Measurements from ENCODE around the gene KLHL3.

Gene KLHL3

DNA sequence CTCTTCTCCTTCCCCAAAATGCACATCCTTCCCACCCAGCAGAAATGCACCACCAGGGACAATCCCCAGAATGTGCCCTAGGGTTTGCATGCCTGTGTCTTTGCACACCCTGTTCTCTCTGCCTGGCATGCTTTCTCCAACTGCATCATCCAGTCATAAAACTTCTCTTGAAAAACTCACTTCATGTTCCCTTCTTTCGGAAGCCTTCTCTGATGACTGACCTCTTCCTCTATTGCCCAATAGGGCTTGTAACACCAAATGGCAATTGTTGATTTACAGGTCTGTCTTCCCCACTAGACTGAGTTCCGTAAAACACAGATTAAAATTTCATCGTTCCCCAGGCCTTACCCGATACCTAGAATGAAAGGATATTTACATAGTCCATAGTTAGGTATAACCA, 153.7 kb downstream of the KLHL3 start:
- DNase-seq (ENCODE audit: low read depth, low spot score) = no peak

DNA sequence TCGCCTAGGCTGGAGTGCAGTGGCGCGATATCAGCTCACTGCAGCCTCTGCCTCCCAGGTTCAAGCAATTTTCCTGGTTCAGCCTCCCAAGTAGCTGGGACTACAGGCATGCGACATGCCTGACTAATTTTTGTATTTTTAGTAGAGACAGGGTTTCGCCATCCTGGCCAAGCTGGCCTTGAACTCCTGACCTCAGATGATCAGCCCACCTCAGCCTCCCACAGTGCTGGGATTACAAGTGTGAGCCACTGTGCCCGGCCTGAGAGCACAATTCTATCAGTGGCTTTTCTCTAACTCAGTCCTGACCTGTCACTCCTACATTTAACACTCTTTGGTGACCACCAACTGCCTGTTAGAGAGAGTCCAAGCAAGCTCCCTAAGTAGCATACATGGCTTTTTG, 154.1 kb downstream of the KLHL3 start:
- no peak for DNase-seq (ENCODE audit: low read depth, low spot score)

DNA sequence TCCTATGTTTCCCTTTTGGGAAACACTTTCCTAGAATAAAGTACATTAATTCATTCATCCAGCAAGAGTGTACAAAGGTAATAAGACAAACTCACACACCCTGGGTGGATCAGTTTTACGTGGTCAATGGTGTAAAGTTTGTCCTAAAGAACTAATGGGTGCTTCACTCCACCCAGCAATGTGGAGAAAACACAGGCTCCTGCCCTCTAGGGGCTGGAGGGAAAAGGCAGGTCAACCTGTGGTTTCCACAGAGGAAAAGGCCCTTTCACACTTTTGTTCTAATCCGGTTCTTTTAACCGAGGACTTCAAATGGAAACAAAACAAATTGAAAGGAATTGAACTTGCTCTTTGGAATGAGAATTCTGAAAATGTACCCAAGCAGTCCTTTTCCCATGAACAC, 155.9 kb downstream of the KLHL3 start:
- no peak for DNase-seq (ENCODE audit: low read depth, low spot score)

DNA sequence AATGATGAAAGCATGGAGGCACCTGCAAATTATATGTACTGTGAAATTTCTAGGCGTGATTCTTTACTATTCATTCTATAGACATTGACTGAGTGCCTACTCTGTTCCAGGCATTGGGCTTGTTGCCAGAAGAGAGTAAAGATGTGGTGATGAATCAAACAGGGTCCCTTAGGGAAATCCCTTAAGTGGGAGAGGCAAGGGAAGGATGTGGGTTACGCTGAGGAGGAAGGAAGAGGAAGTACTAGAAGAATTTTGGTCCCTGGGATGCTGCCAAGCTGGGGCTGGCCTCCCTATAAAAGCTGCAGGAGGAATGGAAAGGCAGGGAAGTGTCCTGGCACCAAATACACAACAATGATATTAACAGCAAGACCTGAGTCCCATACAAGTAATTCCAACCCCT, 160.0 kb downstream of the KLHL3 start:
- no peak for DNase-seq (ENCODE audit: low read depth, low spot score)

DNA sequence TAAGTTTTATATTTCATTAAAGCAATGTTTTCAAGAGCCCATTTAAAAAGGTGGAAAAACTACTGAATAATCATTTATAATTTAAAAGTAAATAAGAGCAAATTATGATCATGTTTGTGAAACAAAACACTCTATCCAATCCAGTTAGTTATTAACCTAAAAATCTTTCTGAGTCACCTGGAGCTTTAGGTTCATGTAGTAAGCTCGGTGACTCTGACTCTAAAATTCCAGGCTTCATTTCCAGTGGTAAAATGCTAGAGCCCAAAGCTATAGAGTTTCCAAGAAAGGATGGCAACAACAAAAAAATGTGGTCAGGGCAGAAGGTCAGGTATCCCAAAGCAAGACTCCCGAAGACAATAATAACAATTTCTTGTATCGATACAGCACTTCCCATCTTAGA, 160.7 kb downstream of the KLHL3 start:
- no peak for DNase-seq (ENCODE audit: low read depth, low spot score)

GRCh38 chr5:137573376-137573775, 162.5 kb downstream of the KLHL3 start:
- DNase-seq (ENCODE audit: low read depth, low spot score) = no peak

- no peak for DNase-seq (ENCODE audit: low read depth, low spot score)
Measured at GRCh38 chr5:137572042-137572695, 163.7 kb downstream of the KLHL3 start.

DNA sequence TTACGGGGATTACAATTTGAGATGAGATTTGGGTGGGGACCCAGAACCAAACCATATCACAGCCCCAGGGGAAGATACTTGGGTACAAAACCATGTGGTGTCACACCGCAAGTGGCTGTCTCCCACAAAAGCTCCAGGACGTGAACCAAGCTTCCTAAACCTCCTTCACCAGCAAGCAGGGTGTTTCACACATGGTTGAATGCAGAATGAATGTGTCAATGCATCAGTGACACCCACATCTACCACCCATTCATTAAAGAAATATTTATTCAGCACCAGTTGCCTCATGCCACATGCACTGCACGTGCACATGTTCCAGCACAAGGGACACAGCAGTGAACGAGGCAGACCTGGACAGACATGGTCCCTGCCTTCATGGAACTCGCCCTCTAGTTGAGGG, 165.8 kb downstream of the KLHL3 start:
- no peak for DNase-seq (ENCODE audit: low read depth, low spot score)
